ENCODE measurements around the gene GON7. TPM values are rescaled to one million over a fixed set of nuclear protein-coding genes. Genes with fewer than 3 reads are reported as not detected.
"Not testable (repeated sequence)": the region's sequence is repeated elsewhere in the genome, so short reads cannot be mapped to it uniquely, and the experiment has no call there.

Gene GON7
- total RNA-seq, 1 experiment from 2014 or later = 30.6 TPM

DNA sequence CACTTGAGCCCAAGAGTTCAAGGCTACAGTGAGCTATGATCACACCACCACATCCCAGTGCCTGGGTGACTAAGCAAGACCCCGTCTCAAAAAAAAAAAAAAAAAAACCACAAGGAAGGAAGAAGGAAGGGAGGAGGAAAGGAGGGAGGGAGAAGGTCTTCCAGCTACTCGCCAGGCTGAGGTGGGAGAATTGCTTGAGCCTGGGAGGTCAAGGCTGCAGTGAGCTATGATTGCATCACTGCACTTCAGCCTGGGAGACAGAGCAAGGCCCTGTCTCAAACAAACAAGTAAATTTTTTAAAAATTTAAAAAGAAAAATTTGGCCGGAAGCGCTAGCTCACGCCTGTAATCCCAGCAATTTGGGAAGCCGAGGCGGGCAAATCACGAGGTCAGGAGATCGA, 38.3 kb downstream of the GON7 start:
- DNase-seq (ENCODE audit: low read depth, low spot score); in situ Hi-C loops (cut with HindIII; ENCODE audit: low pct_unique_long_range_greater_than_20kb, low sequenced_read_pairs): not testable (repeated sequence)

DNA sequence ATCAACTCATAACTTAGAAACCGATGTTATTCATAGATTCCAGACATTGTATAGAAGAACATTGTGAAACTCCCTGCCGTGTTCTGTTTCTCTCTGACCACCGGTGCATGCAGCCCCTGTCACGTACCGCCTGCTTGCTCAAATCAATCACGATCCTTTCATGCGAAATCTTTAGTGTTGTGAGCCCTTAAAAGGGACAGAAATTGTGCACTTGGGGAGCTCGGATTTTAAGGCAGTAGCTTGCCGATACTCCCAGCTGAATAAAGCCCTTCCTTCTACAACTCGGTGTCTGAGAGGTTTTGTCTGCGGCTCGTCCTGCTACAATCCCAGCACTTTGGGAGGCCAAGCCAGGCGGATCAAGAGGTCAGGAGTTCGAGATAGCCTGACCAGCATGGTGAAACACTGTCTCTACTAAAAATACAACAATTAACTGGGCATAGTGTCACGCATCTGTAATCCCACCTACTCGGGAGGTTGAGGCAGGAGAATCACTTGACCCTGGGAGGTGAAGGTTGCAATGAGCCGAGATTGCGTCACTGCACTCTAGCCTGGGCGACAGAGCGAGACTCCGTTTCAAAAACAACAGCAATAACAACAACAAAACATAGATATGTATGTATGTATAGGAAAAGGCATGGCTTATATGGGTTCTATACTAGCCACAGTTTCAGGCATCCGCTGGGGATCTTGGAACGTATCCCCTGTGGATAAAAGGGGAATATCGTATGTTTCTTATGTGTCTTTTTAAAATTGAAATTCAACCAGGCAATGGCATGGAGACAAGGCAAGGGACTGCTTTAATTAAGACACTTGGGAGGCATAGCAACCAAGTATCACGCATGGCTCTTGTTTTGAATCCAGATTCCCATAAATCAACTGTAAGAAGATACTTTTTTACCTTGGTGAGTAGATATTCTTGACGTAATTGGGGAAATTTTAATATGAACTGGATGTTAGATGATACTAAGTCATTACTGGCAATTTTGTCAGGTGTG, 41.3 kb downstream of the GON7 start:
- DNase-seq (ENCODE audit: low read depth, low spot score); in situ Hi-C loops (cut with HindIII; ENCODE audit: low pct_unique_long_range_greater_than_20kb, low sequenced_read_pairs): not testable (repeated sequence)

- no peak for DNase-seq (ENCODE audit: low read depth, low spot score)
- in situ Hi-C loops (cut with HindIII; ENCODE audit: low pct_unique_long_range_greater_than_20kb, low sequenced_read_pairs) = no loop called here
Observed at GRCh38 chr14:93163564-93163963, 43.3 kb downstream of the GON7 start.

GRCh38 chr14:93161411-93161940, 45.4 kb downstream of the GON7 start:
- DNase-seq (ENCODE audit: low read depth, low spot score) = no peak
- in situ Hi-C loops (cut with HindIII; ENCODE audit: low pct_unique_long_range_greater_than_20kb, low sequenced_read_pairs) = no loop called here

DNA sequence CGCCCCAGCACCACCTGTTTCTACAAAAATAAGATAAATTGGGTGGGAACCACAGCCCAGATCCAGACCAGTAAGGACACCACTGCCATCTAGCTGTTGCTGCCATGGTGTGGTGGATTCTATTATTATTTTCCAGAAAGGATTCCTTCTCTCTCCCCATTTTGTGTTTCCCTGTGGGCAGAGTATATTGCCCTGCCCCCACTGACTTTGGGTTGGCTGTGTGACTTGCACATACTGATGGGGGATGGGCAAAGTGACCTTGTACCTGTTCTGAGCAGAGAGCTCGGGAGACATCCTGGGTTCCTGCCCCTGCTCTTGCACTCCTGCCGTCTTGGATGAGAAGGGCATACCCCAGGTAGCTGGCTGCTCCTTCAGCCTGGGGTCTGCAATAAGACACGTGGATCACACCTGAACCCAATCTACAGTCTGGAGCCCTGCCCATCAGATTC, 46.5 kb downstream of the GON7 start:
- peak; percentile 67 for DNase-seq (ENCODE audit: low read depth, low spot score)

GRCh38 chr14:93159625-93160352, 47.1 kb downstream of the GON7 start:
- DNase-seq (ENCODE audit: low read depth, low spot score); in situ Hi-C loops (cut with HindIII; ENCODE audit: low pct_unique_long_range_greater_than_20kb, low sequenced_read_pairs): not testable (repeated sequence)

More for the DNA sequence above, 46.5 kb downstream of the GON7 start:
- in situ Hi-C loops (cut with HindIII; ENCODE audit: low pct_unique_long_range_greater_than_20kb, low sequenced_read_pairs) = no loop called here

DNA sequence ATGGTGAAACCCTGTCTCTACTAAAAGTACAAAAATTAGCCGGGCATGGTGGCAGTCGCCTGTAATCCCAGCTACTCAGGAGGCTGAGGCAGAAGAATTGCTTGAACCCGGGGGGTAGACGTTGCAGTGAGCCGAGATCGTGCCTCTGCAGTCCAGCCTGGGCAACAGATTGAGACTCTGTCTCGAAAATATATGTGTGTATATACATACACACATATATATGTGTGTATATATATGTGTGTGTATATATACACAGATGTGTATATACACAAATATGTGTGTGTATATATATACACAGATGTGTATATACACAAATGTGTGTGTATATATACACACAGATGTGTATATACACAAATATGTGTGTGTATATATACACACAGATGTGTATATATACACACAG, 48.5 kb downstream of the GON7 start:
- in situ Hi-C loops (cut with HindIII; ENCODE audit: low pct_unique_long_range_greater_than_20kb, low sequenced_read_pairs); DNase-seq (ENCODE audit: low read depth, low spot score): not testable (repeated sequence)

- in situ Hi-C loops (cut with HindIII; ENCODE audit: low pct_unique_long_range_greater_than_20kb, low sequenced_read_pairs) = no loop called here
- peak; percentile 23 for DNase-seq (ENCODE audit: low read depth, low spot score)
Observed at GRCh38 chr14:93156693-93157369, 50.0 kb downstream of the GON7 start.

DNA sequence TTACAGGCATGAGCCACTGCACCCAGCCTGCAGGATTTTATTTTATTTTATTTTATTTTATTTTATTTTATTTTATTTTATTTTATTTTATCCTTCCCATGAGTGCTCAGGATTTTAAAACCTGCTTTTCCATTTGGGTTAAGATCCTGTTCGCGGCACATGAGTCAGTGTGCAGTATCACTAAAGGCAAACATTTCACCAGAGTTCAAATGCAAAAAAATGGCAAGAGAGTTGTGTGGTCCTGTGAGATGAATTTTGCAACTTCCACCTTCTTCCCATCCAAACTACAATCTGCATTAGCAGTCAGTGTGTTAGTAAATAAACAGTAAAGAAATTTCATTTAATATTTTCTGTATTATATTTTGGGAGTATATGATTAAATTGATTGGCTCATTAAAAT, 51.2 kb downstream of the GON7 start:
- in situ Hi-C loops (cut with HindIII; ENCODE audit: low pct_unique_long_range_greater_than_20kb, low sequenced_read_pairs) = no loop called here

DNA sequence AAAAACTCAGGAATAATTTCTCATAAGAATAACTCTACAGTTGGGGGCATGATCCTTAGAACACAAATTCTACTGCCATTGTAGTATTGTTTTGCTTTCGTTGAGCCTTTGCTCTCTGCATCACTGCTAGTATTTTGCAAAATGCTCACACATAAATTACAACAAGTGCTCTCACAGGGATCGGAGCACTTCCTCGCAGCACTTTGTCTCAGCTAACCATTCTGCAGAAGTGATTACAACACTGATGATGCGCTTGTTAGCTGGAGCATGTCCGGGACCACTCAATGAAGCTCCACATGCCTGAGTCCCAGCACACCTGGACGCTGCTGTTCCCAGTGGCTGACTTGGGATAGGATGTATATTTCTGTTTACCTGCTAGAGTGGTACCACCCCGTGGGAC, 53.7 kb downstream of the GON7 start:
- in situ Hi-C loops (cut with HindIII; ENCODE audit: low pct_unique_long_range_greater_than_20kb, low sequenced_read_pairs) = no loop called here
- DNase-seq (ENCODE audit: low read depth, low spot score) = no peak

More for the DNA sequence above, 51.2 kb downstream of the GON7 start:
- DNase-seq (ENCODE audit: low read depth, low spot score) = no peak

Other genes with a start within 250 kb of the GON7 start
- 45.2 and 45.6 TPM in 2 replicates for gene ITPK1, start 91.1 kb downstream of the GON7 start, total RNA-seq (2014; rRNA removed; shearing (Covaris generic))
- gene MOAP1, start 22.2 kb downstream of the GON7 start, total RNA-seq (2014; rRNA removed; shearing (Covaris generic)) = 82.9 and 91.5 TPM in 2 replicates
- 127 and 135 TPM in 2 replicates for gene LYSET, start 21.7 kb downstream of the GON7 start, total RNA-seq (2014; rRNA removed; shearing (Covaris generic))
- gene UBR7, start 191 bp upstream of the GON7 start, total RNA-seq (2014; rRNA removed; shearing (Covaris generic)) = 28.0 and 36.6 TPM in 2 replicates
- gene BTBD7, start 126.0 kb upstream of the GON7 start, total RNA-seq (2014; rRNA removed; shearing (Covaris generic)) = 18.0 and 18.9 TPM in 2 replicates
- gene COX8C, start 140.1 kb upstream of the GON7 start, total RNA-seq (2014; rRNA removed; shearing (Covaris generic)) = not detected in 2 replicates
- gene UNC79, start 223.9 kb upstream of the GON7 start, total RNA-seq (2014; rRNA removed; shearing (Covaris generic)) = 1.2 and 1.5 TPM in 2 replicates